ENCODE measurements around the gene PLD5.
A peak's percentile ranks its signal among the peaks of the same experiment; 100 is the strongest.

The PLD5 gene

DNA sequence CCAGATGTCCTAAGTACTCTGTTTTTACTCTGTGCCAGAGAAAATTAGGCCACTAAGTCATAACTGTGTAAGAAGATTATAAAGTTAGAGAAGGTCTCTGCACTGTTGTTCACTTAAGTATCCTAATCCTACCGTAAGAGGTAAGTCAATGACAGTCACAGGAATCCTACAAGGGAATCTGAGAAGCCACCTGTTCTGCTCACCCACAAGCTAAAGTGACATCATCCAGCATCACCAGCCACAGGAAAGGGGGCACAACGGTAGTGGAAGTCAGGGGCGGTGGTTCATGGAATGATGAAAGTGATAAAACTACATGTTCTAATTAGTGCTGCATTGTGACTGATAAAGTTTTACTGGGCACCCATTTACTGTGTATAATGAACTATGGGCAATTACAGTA, 92.7 kb downstream of the PLD5 start:
- no peak overlapping the region for H3K4me3 ChIP-seq (ENCODE audit: control insufficient read depth, low read depth, low read length)
- DNase-seq (ENCODE audit: low read depth), result no peak
- TF ChIP-seq CTCF (conservative IDR thresholded peaks at IDR 0.05; ENCODE audit: control insufficient read depth, insufficient read depth, low read depth, low read length), result no peak

DNA sequence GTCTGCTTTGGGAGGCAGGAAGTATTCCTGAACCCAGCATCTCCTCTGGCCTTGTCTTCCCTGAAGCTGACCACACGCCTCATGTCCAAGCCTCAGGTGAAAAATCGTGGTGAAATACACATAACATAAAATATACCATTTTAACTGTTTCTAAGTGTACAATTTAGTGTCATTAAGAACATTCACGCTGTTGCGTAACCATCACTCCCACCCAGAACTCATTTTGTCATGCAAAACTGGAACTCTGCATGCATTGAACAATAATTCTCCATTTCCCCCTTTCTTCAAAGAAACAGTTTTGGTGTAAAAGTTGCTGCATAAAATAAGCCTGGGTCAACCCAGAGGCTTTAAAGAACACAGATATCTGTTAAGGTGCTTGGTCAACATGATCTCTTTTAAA, 93.5 kb downstream of the PLD5 start:
- DNase-seq (ENCODE audit: low read depth), result no peak
- no peak overlapping the region for H3K4me3 ChIP-seq (ENCODE audit: control insufficient read depth, low read depth, low read length)
- TF ChIP-seq CTCF (conservative IDR thresholded peaks at IDR 0.05; ENCODE audit: control insufficient read depth, insufficient read depth, low read depth, low read length), result no peak

- no peak overlapping the region for H3K4me3 ChIP-seq (ENCODE audit: control insufficient read depth, low read depth, low read length)
- TF ChIP-seq CTCF (conservative IDR thresholded peaks at IDR 0.05; ENCODE audit: control insufficient read depth, insufficient read depth, low read depth, low read length), result no peak
- no peak for DNase-seq (ENCODE audit: low read depth)
Measured at GRCh38 chr1:242428399-242429190, 95.9 kb downstream of the PLD5 start.

DNA sequence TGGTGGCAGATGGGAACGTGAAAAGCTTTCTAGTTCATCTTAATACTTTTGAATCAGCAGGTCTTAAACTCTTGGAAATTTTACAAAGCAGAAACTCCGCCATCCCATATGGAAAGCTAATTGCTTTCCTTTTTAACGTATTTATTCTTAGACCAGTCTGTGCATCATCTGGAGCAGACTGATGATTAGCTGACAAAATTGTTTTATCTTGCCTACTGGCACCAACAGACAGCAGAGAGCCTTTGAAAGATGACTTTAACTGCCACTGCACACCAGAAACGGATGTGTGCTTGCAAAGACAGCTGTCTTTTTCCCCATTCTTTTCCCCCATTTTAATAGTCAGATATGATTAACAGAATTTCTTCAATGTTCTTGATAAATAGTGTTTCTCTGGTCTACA, 97.0 kb downstream of the PLD5 start:
- no peak for DNase-seq (ENCODE audit: low read depth)
- no peak overlapping the region for H3K4me3 ChIP-seq (ENCODE audit: control insufficient read depth, low read depth, low read length)
- TF ChIP-seq CTCF (conservative IDR thresholded peaks at IDR 0.05; ENCODE audit: control insufficient read depth, insufficient read depth, low read depth, low read length), result no peak

GRCh38 chr1:242426271-242426905, 98.1 kb downstream of the PLD5 start:
- TF ChIP-seq CTCF (conservative IDR thresholded peaks at IDR 0.05; ENCODE audit: control insufficient read depth, insufficient read depth, low read depth, low read length), result no peak
- DNase-seq (ENCODE audit: low read depth), result no peak

DNA sequence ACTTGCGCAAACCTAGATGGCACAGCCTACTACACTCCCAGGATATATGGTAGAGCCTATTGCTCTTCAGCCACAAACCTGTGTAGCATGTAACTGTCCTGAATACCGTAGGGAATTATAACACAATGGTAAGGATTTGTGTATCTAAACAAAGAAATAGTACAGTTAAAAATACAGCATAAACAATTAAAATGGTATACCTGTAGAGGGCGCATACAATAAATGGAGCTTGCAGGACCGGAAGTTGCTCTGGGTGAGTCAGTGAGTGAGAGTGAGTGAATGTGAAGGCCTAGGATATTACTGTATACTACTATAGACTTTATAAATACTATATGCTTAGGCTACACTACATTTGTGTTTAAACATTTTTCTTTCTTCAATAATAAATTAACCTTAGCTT, 99.3 kb downstream of the PLD5 start:
- peak; percentile 4 for TF ChIP-seq CTCF (conservative IDR thresholded peaks at IDR 0.05; ENCODE audit: control insufficient read depth, insufficient read depth, low read depth, low read length)
- DNase-seq (ENCODE audit: low read depth), result peak; percentile 16
- H3K4me3 ChIP-seq (ENCODE audit: control insufficient read depth, low read depth, low read length), result no peak overlapping the region

More at GRCh38 chr1:242426271-242426905, 98.1 kb downstream of the PLD5 start:
- H3K4me3 ChIP-seq (ENCODE audit: control insufficient read depth, low read depth, low read length), result no peak overlapping the region

All from fibroblast of mammary gland (primary cell).